MM.1S (cell line): ENCODE results near the gene PHAF1.

ENCODE experiments used
- EZH2 ChIP-seq: fragments of 300-600 bp; sonication (generic); optimal IDR thresholded peaks from 2 replicates; pipeline ENCODE3; 2017; ENCODE audit warnings: low read depth, mild to moderate bottlenecking, antibody characterized with exemption, low read length, mixed read lengths
- EZH2phosphoT487 ChIP-seq: fragments of 300-600 bp; sonication (generic); IDR thresholded peaks from 2 replicates; pipeline ENCODE4 v1.6.1; 2018; ENCODE audit warnings: antibody characterized with exemption, low read length
- TF ChIP-seq, protein P1 (sequence below): fragments of 300-600 bp; sonication (generic); IDR thresholded peaks from 2 replicates; pipeline ENCODE4 v1.5.1; 2016; ENCODE audit warnings: antibody characterized with exemption, low read length, mixed read lengths

DNA sequence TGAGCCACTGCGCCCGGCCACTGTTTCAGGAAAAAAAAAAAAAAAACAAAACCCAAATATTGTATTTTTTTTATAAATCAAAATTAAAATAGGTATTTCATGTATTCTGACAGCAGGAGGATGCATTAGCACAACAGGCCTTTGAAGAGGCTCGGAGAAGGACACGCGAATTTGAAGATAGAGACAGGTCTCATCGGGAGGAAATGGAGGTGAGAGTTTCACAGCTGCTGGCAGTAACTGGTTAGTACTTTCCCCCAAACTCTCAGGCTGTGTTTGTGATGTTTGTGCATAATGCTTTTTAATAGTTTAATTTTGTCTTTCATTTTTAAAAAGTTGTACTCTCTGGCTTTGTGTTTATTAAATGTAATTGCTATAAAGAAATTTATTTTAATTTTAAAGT lies 27.6 kb upstream of the PHAF1 start:
- TF ChIP-seq, protein P1, sequence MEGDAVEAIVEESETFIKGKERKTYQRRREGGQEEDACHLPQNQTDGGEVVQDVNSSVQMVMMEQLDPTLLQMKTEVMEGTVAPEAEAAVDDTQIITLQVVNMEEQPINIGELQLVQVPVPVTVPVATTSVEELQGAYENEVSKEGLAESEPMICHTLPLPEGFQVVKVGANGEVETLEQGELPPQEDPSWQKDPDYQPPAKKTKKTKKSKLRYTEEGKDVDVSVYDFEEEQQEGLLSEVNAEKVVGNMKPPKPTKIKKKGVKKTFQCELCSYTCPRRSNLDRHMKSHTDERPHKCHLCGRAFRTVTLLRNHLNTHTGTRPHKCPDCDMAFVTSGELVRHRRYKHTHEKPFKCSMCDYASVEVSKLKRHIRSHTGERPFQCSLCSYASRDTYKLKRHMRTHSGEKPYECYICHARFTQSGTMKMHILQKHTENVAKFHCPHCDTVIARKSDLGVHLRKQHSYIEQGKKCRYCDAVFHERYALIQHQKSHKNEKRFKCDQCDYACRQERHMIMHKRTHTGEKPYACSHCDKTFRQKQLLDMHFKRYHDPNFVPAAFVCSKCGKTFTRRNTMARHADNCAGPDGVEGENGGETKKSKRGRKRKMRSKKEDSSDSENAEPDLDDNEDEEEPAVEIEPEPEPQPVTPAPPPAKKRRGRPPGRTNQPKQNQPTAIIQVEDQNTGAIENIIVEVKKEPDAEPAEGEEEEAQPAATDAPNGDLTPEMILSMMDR = no peak
- TF ChIP-seq EZH2phosphoT487 = no peak
- TF ChIP-seq EZH2 = no peak
